Heart right ventricle (tissue), 16 donors: ENCODE results near the gene PRKN. TPM values are rescaled to one million over a fixed set of nuclear protein-coding genes. Genes with fewer than 3 reads are reported as not detected.
A peak's percentile ranks its signal among the peaks of the same experiment; 100 is the strongest.

Experiments
- ATAC-seq, 8 donors: fragments of 200-7000 bp; cut with Tn5 transposase; one replicate each; pipeline ENCODE4 v1.9.1; 2020; ENCODE audit warnings: mild to moderate bottlenecking in 8 of 8, moderate library complexity in 8 of 8, moderate number of reproducible peaks in 1 of 8
- DNase-seq, 2 donors: peaks; one replicate each; pipeline ENCODE4 v3.0.0-alpha.2; 2020
- H3K27ac ChIP-seq, 10 donors: fragments of 200-600 bp; sonication (generic) in 2 of 10; one replicate each; pipeline versions ENCODE4 v1.5.0 to v1.8.0; 2020 to 2022; ENCODE audit warnings: mild to moderate bottlenecking in 3 of 10
- H3K27me3 ChIP-seq, 7 donors: fragments of 200-600 bp; one replicate each; pipeline ENCODE4 v1.8.0; 2021 to 2022; ENCODE audit warnings: mild to moderate bottlenecking in 2 of 7
- H3K36me3 ChIP-seq, 9 donors: fragments of 200-600 bp; sonication (generic) in 1 of 9; one replicate each; pipeline versions ENCODE4 v1.5.0 to v1.8.0; 2020 to 2022; ENCODE audit warnings: mild to moderate bottlenecking in 2 of 9
- H3K4me1 ChIP-seq, 9 donors: fragments of 200-600 bp; sonication (generic) in 1 of 9; one replicate each; pipeline versions ENCODE4 v1.5.0 to v1.8.0; 2020 to 2022; ENCODE audit warnings: mild to moderate bottlenecking in 4 of 9
- H3K4me3 ChIP-seq, 10 donors: fragments of 200-600 bp; sonication (generic) in 2 of 10; one replicate each; pipeline versions ENCODE4 v1.5.0 to v1.8.0; 2020 to 2022; ENCODE audit warnings: mild to moderate bottlenecking in 7 of 10, moderate library complexity in 2 of 10
- H3K9me3 ChIP-seq, 11 donors: fragments of 200-600 bp in 10 of 11; sonication (generic) in 2 of 11; one replicate each; pipeline versions ENCODE4 v1.5.0 to v1.8.0; 2013 to 2022; ENCODE audit warnings: mild to moderate bottlenecking in 2 of 11, control low read depth in 1 of 11, moderate library complexity in 1 of 11
- WGBS, 2 donors: extraction: QIAGEN DNeasy Blood & Tissue Kit; methylation state at CpG; one replicate each; pipeline ENCODE4 v1.1.7; 2013; ENCODE audit warnings: inconsistent platforms in 1 of 2; 5-methylcytosine and 5-hydroxymethylcytosine counted together
- intact Hi-C, 10 donors: fragments of 100-400 bp; cut with DNase I; formaldehyde crosslinking; loops; one replicate each; pipeline versions ENCODE4 v1.11.1 to v1.14.2; 2022
- polyA plus RNA-seq, 2 donors: library from polyadenylated mRNA; stranded (reverse); fragments of 200-250 nt; gene quantifications; one replicate each; pipeline ENCODE4 v1.2.3, GENCODE V29; 2013
- total RNA-seq, 10 donors: library from RNA; stranded (reverse); fragmentation: NEBNext Ultra II Directional in 3 of 10; extraction: Animal tissue kit (Norgen Biotek cat#: 25700) in 3 of 10; gene quantifications; one replicate each; pipeline versions ENCODE4 v1.2.1 to v1.2.4, GENCODE V29; 2021 to 2023
- TF ChIP-seq, protein P1 (sequence below), 9 donors: fragments of 200-600 bp; sonication (generic) in 2 of 9; IDR thresholded peaks; one replicate each; pipeline versions ENCODE4 v1.5.0 to v1.8.0; 2021 to 2022; ENCODE audit warnings: antibody characterized with exemption in 9 of 9, mild to moderate bottlenecking in 5 of 9, moderate library complexity in 1 of 9
- donor health status: Arrhythmogenic right ventricular cardiomyopathy.
- donor health status: ischemic (EF 13 %, LVEDD 7.1; RV severe dilation, severe dysfunction).
- donor health status: healthy with polysubstance abuse.
- donor health status: DM: no; HTN: yes; CAD: no.
- donor health status: DM: no; HTN: no; CAD: no.
- donor health status: ischemic (EF 25% LVEDD 6.9; RV normal size, moderate dysfunction).
- donor health status: ischemic (EF 25% LVEDD 5.7; RV mildly dilated, moderate dysfunction).
- donor health status: healthy.
- donor health status: DM: yes; HTN: yes; CAD: no.
- donor health status: Ischemic cardiomyopathy.
- donor health status: ischemic (EF 35%, LVEDD 5.7; RV mildly dilated, moderate dysfunction).
- donor health status: nonischemic (EF 11% LVEDD 7.7; RV severe dilation, severe dysfunction).
- donor health status: DM: yes; HTN: yes; CAD: no.
- donor health status: PGD.
- donor health status: ischemic (EF 29% LVEDD 5.4; RV normal size, mild dysfunction).
- donor health status: nonischemic (EF 23%, LVEDD 6.1; RV moderate dilation, normal function).

Gene PRKN
- total and polyA plus RNA-seq, 12 donors, result 2.3 to 27.7 (median 26.3) TPM

DNA sequence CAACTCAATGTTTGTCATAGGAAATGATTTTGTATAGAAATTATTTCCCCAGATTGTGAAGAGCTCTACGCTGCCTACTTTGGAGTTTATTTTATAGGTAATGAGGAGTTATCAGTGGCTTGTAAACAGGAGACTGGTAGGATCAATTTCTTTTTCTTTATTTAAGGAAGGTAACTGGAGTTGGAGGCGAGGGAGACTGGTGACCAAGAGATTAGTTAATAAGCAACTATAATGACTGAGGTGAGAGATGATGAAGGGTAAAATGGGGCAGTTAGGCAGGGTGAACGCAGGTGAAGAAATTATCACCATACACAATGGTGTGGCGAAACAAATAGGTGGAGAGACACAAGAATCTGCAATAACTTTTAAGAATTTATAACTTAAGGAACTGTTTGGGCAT, 100.2 kb downstream of the PRKN start:
- Histone ChIP-seq H3K9me3 (peaks cover 0 to 15% (median 4%) of the 10 kb centered on the region in 11 donors), H3K27me3 (no peaks in the 10 kb centered on the region), H3K4me3 (no peak overlapping the region), H3K4me1 (peaks cover 0 to 5% (median 0%) of the 10 kb centered on the region in 9 donors), H3K27ac (no peak overlapping the region), H3K36me3 (no peaks in the 10 kb centered on the region)
- intact Hi-C loops, result no loop called here
- WGBS, 2 donors, result 73 to 85% methylated on average over 4 of the region's 4 CpGs
- ATAC-seq, result no peak
- DNase-seq, result no peak
- TF ChIP-seq, protein P1, sequence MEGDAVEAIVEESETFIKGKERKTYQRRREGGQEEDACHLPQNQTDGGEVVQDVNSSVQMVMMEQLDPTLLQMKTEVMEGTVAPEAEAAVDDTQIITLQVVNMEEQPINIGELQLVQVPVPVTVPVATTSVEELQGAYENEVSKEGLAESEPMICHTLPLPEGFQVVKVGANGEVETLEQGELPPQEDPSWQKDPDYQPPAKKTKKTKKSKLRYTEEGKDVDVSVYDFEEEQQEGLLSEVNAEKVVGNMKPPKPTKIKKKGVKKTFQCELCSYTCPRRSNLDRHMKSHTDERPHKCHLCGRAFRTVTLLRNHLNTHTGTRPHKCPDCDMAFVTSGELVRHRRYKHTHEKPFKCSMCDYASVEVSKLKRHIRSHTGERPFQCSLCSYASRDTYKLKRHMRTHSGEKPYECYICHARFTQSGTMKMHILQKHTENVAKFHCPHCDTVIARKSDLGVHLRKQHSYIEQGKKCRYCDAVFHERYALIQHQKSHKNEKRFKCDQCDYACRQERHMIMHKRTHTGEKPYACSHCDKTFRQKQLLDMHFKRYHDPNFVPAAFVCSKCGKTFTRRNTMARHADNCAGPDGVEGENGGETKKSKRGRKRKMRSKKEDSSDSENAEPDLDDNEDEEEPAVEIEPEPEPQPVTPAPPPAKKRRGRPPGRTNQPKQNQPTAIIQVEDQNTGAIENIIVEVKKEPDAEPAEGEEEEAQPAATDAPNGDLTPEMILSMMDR (IDR thresholded peaks at IDR 0.05), result no peak

DNA sequence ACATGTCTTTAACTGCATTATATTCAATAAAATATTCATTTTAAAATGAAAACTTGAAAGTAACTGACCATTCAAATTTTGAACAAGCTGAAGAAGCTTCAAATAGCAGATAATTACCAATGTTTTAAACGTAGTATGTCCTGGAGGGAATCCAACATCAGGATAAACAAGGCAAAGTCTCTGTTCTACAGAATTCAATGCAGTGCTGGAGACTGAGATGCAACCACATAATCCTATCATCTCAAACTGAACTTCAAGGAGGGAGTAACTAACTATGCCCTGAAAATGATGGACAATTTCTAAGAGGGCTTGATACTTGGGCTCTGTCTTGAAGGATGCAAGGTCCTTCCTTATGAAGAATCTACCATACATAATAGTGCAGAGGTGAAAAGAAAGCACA, 100.7 kb downstream of the PRKN start:
- Histone ChIP-seq H3K36me3 (no peaks in the 10 kb centered on the region), H3K4me3 (no peak overlapping the region), H3K27me3 (no peaks in the 10 kb centered on the region), H3K9me3 (peaks cover 0 to 15% (median 4%) of the 10 kb centered on the region in 11 donors), H3K27ac (no peak overlapping the region), H3K4me1 (peaks cover 0 to 10% (median 0%) of the 10 kb centered on the region in 9 donors)
- intact Hi-C loops, result no loop called here
- 59 to 62% methylated on average over 1 of the region's 1 CpG for WGBS, 2 donors
- ATAC-seq (no peak), DNase-seq (no peak)
- TF ChIP-seq, protein P1 (IDR thresholded peaks at IDR 0.05), result no peak

DNA sequence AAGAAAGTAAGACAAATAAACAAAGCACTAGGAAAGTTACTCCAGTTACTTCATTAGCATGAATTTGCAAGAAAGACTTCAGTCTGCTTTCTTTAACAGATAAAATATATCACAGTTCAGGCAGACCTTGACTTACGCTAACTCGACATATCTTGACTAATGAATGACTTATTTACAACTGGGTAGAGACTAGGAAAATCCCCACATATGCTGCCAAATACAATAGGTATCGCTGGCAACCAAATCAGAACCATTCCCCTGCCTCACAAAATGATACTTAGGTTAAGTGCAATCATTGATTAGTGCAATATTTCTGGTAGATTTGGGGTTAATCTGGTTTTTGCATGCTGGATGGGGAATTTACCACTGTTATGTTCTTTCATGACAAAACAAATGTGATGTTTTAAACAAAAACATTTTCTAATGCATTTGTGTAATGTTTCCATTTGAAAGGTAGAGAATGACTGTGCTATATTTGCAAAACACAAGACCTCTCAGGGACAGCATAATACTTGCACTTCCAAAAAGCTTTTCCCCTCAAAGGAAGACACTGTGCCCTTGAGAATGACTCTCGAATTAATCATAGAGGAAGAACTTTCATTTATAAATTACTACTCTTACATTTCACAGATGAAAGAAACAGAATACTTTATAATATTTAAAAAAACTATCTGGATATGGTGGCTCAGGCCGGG, 101.6 kb downstream of the PRKN start:
- Histone ChIP-seq H3K36me3 (no peaks in the 10 kb centered on the region), H3K4me3 (no peak overlapping the region), H3K27me3 (no peaks in the 10 kb centered on the region), H3K27ac (no peak overlapping the region), H3K4me1 (peaks cover 0 to 16% (median under 1%) of the 10 kb centered on the region in 9 donors), H3K9me3 (peaks cover 0 to 6% (median 0%) of the 10 kb centered on the region in 11 donors)
- DNase-seq (no peak), ATAC-seq (no peak)
- intact Hi-C loops, result no loop called here
- TF ChIP-seq, protein P1 (IDR thresholded peaks at IDR 0.05), result no peak
- 80 to 87% methylated on average over 5 of the region's 5 CpGs for WGBS, 2 donors

DNA sequence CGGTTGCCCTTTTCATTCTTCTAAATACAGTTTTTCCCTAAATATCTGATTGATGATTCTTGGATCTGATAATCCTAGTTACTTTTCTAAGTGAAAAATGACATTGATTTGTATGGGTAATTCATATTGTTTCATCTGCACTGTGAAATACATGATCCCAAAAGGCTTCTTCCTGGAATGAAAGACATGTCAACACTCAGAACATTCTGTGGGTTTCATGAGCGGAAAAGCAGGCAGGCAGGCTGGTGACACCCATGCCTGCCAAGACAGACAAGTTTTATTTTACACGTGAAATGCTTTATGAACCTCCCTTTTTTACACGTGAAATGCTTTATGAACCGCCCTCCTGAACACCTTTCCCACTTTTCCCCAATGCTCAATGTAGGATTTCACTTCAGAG, 105.0 kb downstream of the PRKN start:
- Histone ChIP-seq H3K4me3 (no peak overlapping the region), H3K27ac (peak overlapping the region in 1 of 10 donors; percentile 13), H3K27me3 (no peaks in the 10 kb centered on the region), H3K36me3 (no peaks in the 10 kb centered on the region), H3K9me3 (no peaks in the 10 kb centered on the region), H3K4me1 (peaks cover 0 to 19% (median 4%) of the 10 kb centered on the region in 9 donors)
- TF ChIP-seq, protein P1 (IDR thresholded peaks at IDR 0.05), result no peak
- WGBS, 2 donors, result 56 to 73% methylated on average over 5 of the region's 5 CpGs
- ATAC-seq, result peak in 1 of 8 donors; percentile 41
- intact Hi-C loops, result no loop called here
- no peak for DNase-seq
